ENCODE results near the gene SSTR4. TPM values are rescaled to one million over a fixed set of nuclear protein-coding genes. Genes with fewer than 3 reads are reported as not detected.

SSTR4 gene
- total RNA-seq, 1 experiment from 2014 or later = not detected

- CTCF ChIA-PET = no interaction called here
- ATAC-seq = no peak
These were observed 34.7 kb upstream of the SSTR4 start for GRCh38 chr20:23000232-23000947.

DNA sequence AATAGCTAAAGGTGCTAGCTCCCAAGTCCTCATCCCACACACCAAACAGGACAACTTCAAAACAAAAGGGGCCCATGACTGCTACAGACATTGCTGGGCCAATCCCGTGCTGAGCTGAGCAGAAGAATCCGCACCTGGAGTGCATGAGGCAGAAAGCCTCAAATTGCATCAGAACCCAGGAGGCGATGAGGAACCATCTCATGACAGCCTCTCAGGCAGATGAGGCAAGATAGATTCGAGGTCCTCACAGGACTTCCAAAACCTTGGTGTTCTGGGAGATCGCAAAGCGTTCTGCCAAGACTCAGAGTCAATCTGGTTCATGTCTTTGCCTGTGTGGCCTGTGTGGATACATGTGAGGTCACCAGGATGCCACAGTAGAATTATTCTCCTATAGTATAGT, 32.8 kb upstream of the SSTR4 start:
- H3K4me3 Mint-ChIP-seq = no peak overlapping the region
- ATAC-seq = no peak
- CTCF ChIA-PET = no interaction called here
- H3K4me1 Mint-ChIP-seq = peaks cover 2% of the 10 kb centered on the region
- no peak for DNase-seq (ENCODE audit: low spot score)
- H3K27me3 Mint-ChIP-seq (ENCODE audit: low read depth) = no peaks in the 10 kb centered on the region; the same call in 1 of the 2 replicates
- H3K36me3 Mint-ChIP-seq = no peaks in the 10 kb centered on the region
- no peaks in the 10 kb centered on the region for H3K9me3 Mint-ChIP-seq
- H3K27ac Mint-ChIP-seq = no peak overlapping the region
- no peak for TF ChIP-seq ERG (CRISPR knock-in tag; IDR thresholded peaks at IDR 0.05)
- TF ChIP-seq NFYB (CRISPR knock-in tag; conservative IDR thresholded peaks at IDR 0.05; ENCODE audit: low read depth) = no peak
- TF ChIP-seq, protein P1, sequence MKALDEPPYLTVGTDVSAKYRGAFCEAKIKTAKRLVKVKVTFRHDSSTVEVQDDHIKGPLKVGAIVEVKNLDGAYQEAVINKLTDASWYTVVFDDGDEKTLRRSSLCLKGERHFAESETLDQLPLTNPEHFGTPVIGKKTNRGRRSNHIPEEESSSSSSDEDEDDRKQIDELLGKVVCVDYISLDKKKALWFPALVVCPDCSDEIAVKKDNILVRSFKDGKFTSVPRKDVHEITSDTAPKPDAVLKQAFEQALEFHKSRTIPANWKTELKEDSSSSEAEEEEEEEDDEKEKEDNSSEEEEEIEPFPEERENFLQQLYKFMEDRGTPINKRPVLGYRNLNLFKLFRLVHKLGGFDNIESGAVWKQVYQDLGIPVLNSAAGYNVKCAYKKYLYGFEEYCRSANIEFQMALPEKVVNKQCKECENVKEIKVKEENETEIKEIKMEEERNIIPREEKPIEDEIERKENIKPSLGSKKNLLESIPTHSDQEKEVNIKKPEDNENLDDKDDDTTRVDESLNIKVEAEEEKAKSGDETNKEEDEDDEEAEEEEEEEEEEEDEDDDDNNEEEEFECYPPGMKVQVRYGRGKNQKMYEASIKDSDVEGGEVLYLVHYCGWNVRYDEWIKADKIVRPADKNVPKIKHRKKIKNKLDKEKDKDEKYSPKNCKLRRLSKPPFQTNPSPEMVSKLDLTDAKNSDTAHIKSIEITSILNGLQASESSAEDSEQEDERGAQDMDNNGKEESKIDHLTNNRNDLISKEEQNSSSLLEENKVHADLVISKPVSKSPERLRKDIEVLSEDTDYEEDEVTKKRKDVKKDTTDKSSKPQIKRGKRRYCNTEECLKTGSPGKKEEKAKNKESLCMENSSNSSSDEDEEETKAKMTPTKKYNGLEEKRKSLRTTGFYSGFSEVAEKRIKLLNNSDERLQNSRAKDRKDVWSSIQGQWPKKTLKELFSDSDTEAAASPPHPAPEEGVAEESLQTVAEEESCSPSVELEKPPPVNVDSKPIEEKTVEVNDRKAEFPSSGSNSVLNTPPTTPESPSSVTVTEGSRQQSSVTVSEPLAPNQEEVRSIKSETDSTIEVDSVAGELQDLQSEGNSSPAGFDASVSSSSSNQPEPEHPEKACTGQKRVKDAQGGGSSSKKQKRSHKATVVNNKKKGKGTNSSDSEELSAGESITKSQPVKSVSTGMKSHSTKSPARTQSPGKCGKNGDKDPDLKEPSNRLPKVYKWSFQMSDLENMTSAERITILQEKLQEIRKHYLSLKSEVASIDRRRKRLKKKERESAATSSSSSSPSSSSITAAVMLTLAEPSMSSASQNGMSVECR (CRISPR knock-in tag; IDR thresholded peaks at IDR 0.05; ENCODE audit: borderline replicate concordance) = no peak
- TF ChIP-seq NR2C2 (CRISPR knock-in tag; IDR thresholded peaks at IDR 0.05) = no peak
- no peak for TF ChIP-seq GTF2I (CRISPR knock-in tag; conservative IDR thresholded peaks at IDR 0.05)
- TF ChIP-seq TP53 (CRISPR knock-in tag; IDR thresholded peaks at IDR 0.05) = no peak
- TF ChIP-seq CBFB (CRISPR knock-in tag; IDR thresholded peaks at IDR 0.05; ENCODE audit: low read depth) = no peak
- no peak for TF ChIP-seq NR3C1 (CRISPR knock-in tag; conservative IDR thresholded peaks at IDR 0.05; ENCODE audit: low read depth)
- no peak for TF ChIP-seq ZSCAN18 (CRISPR knock-in tag; IDR thresholded peaks at IDR 0.05)
- POLR2A ChIA-PET = no interaction called here

More at GRCh38 chr20:23000232-23000947, 34.7 kb upstream of the SSTR4 start:
- H3K9me3 Mint-ChIP-seq = no peaks in the 10 kb centered on the region
- no peak overlapping the region for H3K4me3 Mint-ChIP-seq
- DNase-seq (ENCODE audit: low spot score) = no peak
- POLR2A ChIA-PET = no interaction called here
- H3K4me1 Mint-ChIP-seq = peaks cover 2% of the 10 kb centered on the region
- no peak overlapping the region for H3K27ac Mint-ChIP-seq
- H3K27me3 Mint-ChIP-seq (ENCODE audit: low read depth) = no peaks in the 10 kb centered on the region; the same call in 1 of the 2 replicates
- TF ChIP-seq ZNF317 (CRISPR knock-in tag; IDR thresholded peaks at IDR 0.05; ENCODE audit: borderline replicate concordance, low read depth) (no peak), ZNF416 (CRISPR knock-in tag; IDR thresholded peaks at IDR 0.05) (no peak), JUN (CRISPR knock-in tag; IDR thresholded peaks at IDR 0.05) (no peak), PRRX2 (CRISPR knock-in tag; IDR thresholded peaks at IDR 0.05) (no peak)
- TF ChIP-seq, protein P2, sequence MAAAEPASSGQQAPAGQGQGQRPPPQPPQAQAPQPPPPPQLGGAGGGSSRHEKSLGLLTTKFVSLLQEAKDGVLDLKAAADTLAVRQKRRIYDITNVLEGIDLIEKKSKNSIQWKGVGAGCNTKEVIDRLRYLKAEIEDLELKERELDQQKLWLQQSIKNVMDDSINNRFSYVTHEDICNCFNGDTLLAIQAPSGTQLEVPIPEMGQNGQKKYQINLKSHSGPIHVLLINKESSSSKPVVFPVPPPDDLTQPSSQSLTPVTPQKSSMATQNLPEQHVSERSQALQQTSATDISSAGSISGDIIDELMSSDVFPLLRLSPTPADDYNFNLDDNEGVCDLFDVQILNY (CRISPR knock-in tag; IDR thresholded peaks at IDR 0.05) = no peak
- no peaks in the 10 kb centered on the region for H3K36me3 Mint-ChIP-seq

Data from WTC11 (cell line).